GM18858 (cell line): ENCODE results near the gene ABAT.

Experiments
- ATAC-seq: cut with Tn5 transposase; IDR thresholded peaks from one replicate; pipeline ENCODE4 v1.9.1; 2021; ENCODE audit not compliant: unreplicated experiment

Gene ABAT

GRCh38 chr16:8714807-8715206, 40.4 kb downstream of the ABAT start:
- ATAC-seq, result no peak

- no peak for ATAC-seq
Measured at GRCh38 chr16:8716052-8716451, 41.6 kb downstream of the ABAT start.

GRCh38 chr16:8716592-8716991, 42.2 kb downstream of the ABAT start:
- ATAC-seq, result no peak

- ATAC-seq, result no peak
Measured at GRCh38 chr16:8717469-8717868, 43.1 kb downstream of the ABAT start.

GRCh38 chr16:8717892-8718415, 43.5 kb downstream of the ABAT start:
- ATAC-seq, result no peak

- ATAC-seq, result no peak
Measured at GRCh38 chr16:8718851-8719680, 44.6 kb downstream of the ABAT start.

- no peak for ATAC-seq
Measured at GRCh38 chr16:8720080-8720966, 45.9 kb downstream of the ABAT start.

GRCh38 chr16:8720967-8721308, 46.5 kb downstream of the ABAT start:
- ATAC-seq, result no peak

- no peak for ATAC-seq
Measured at GRCh38 chr16:8721336-8722024, 47.1 kb downstream of the ABAT start.

GRCh38 chr16:8722025-8722348, 47.6 kb downstream of the ABAT start:
- ATAC-seq, result no peak

- no peak for ATAC-seq
Measured at GRCh38 chr16:8725513-8726178, 51.2 kb downstream of the ABAT start.

GRCh38 chr16:8727131-8727806, 52.9 kb downstream of the ABAT start:
- no peak for ATAC-seq

- ATAC-seq, result no peak
Measured at GRCh38 chr16:8727857-8728618, 53.6 kb downstream of the ABAT start.

- ATAC-seq, result no peak
Measured at GRCh38 chr16:8729779-8730334, 55.4 kb downstream of the ABAT start.

- no peak for ATAC-seq
Measured at GRCh38 chr16:8730335-8730915, 56.0 kb downstream of the ABAT start.

- ATAC-seq, result no peak
Measured at GRCh38 chr16:8733849-8734540, 59.6 kb downstream of the ABAT start.

GRCh38 chr16:8735574-8735973, 61.2 kb downstream of the ABAT start:
- ATAC-seq, result no peak

- no peak for ATAC-seq
Measured at GRCh38 chr16:8736123-8736668, 61.8 kb downstream of the ABAT start.
